ENCODE data around the gene RBBP6.

- TF ChIP-seq REST (IDR thresholded peaks at IDR 0.05; ENCODE audit: low read depth, low read length), result no peak
- TF ChIP-seq SIN3A (IDR thresholded peaks at IDR 0.05; ENCODE audit: borderline replicate concordance, low read depth, low read length), result no peak
- TF ChIP-seq CTCF (IDR thresholded peaks at IDR 0.05), result no peak
These were observed 59.5 kb downstream of the RBBP6 start for GRCh38 chr16:24598777-24599437.
